Cardiac muscle cell (in vitro differentiated cells and primary cell): Measurements from ENCODE around the gene TRAPPC8. TPM values are rescaled to one million over a fixed set of nuclear protein-coding genes. Genes with fewer than 3 reads are reported as not detected.

Experiments used
- DNase-seq, 2 donors: peaks; one replicate each; pipeline versions ENCODE4 v3.0.0 to v3.0.0-alpha.2; 2010 to 2017; ENCODE audit warnings: low read depth in 1 of 2, low spot score in 1 of 2
- H3K27ac ChIP-seq: fragments of 200-600 bp; sonication (generic); 2 replicates; pipeline ENCODE4 v1.5.1; 2016
- H3K27me3 ChIP-seq: fragments of 200-600 bp; sonication (generic); 2 replicates; pipeline ENCODE4 v1.6.0; 2016; ENCODE audit warnings: control low read depth
- H3K36me3 ChIP-seq: fragments of 200-600 bp; sonication (generic); 2 replicates; pipeline ENCODE4 v1.5.1; 2016; ENCODE audit warnings: control low read depth
- H3K4me1 ChIP-seq: fragments of 200-600 bp; sonication (generic); 2 replicates; pipeline ENCODE4 v1.8.1; 2017; ENCODE audit warnings: low read depth, mild to moderate bottlenecking, mixed run types
- H3K4me3 ChIP-seq: fragments of 200-600 bp; sonication (generic); 2 replicates; pipeline ENCODE4 v1.5.1; 2016; ENCODE audit warnings: mild to moderate bottlenecking
- H3K9me3 ChIP-seq: fragments of 200-600 bp; sonication (generic); 2 replicates; pipeline ENCODE4 v1.5.1; 2017; ENCODE audit warnings: low read depth, mild to moderate bottlenecking, control low read depth
- CTCF ChIP-seq: IDR thresholded peaks from 2 replicates; pipeline ENCODE4 v1.5.1; 2012; ENCODE audit warnings: low read depth, mild to moderate bottlenecking, low read length
- polyA plus RNA-seq: library from polyadenylated mRNA; unstranded; fragments of >200 nt; fragmentation: Nextera tagmentation; extraction: Ambion mirVana; gene quantifications from 2 replicates; pipeline ENCODE4 v1.2.1, GENCODE V29; 2016
- total RNA-seq: library from RNA; depleted of rRNA; stranded (reverse); fragments of >200 nt; gene quantifications from 2 replicates; pipeline ENCODE4 v1.2.3, GENCODE V29; 2016

Gene TRAPPC8
- total and polyA plus RNA-seq, 2 experiments from 2014 or later, result 11.8 to 25.7 TPM

DNA sequence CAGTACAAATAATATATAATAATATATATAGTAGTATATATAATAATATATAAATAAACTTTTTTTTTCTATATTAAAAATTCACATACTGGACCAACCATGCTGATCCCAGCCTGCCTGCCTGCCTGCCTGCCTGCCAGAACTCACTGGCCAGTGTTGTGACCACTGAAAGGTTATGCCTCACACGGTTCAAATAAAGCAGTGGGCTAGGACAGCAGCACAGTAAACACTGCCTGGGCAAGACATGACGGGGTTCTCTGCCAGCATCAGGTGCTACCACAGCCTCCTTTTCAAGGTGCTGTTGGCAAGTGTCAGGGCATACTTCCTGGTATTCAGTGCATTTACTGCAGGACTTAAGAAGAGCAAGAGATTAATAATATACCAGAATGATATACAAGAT, 67.6 kb downstream of the TRAPPC8 start:
- H3K9me3 ChIP-seq, result no peaks in the 10 kb centered on the region
- no peaks in the 10 kb centered on the region for H3K4me1 ChIP-seq
- TF ChIP-seq CTCF, result no peak
- H3K27ac ChIP-seq, result peak overlapping the region; percentile 6
- no peak overlapping the region for H3K4me3 ChIP-seq
- H3K36me3 ChIP-seq, result peaks cover 26% of the 10 kb centered on the region
- DNase-seq, result no peak
- H3K27me3 ChIP-seq, result no peaks in the 10 kb centered on the region

GRCh38 chr18:31863103-31863502, 79.8 kb downstream of the TRAPPC8 start:
- Histone ChIP-seq H3K36me3 (peaks cover 21% of the 10 kb centered on the region), H3K9me3 (no peaks in the 10 kb centered on the region), H3K27me3 (no peaks in the 10 kb centered on the region), H3K4me1 (no peaks in the 10 kb centered on the region), H3K27ac (no peak overlapping the region), H3K4me3 (no peak overlapping the region)
- DNase-seq, result no peak
- no peak for TF ChIP-seq CTCF

DNA sequence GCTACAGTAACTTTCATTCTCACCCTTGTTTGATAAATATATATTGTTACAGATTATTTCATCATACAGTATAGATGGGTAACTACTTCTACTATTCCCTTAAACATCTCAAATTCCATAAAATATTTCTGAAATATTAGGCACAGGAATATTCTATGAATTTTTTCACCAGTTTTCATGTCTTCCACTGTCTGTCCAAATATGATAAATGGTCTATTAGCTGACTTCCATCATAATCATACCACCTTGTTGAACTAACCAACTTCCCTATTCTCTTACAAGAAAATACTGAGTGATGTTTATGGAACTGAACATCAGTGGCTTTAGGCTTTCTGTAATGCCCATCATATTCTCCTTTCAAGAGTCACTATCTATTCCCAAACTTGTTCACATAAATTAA, 82.4 kb downstream of the TRAPPC8 start:
- H3K36me3 ChIP-seq, result peaks cover 23% of the 10 kb centered on the region
- H3K4me1 ChIP-seq, result no peaks in the 10 kb centered on the region
- no peak for TF ChIP-seq CTCF
- no peaks in the 10 kb centered on the region for H3K9me3 ChIP-seq
- no peaks in the 10 kb centered on the region for H3K27me3 ChIP-seq
- no peak overlapping the region for H3K4me3 ChIP-seq
- DNase-seq, result no peak
- no peak overlapping the region for H3K27ac ChIP-seq

- Histone ChIP-seq H3K9me3 (no peaks in the 10 kb centered on the region), H3K4me1 (no peaks in the 10 kb centered on the region), H3K27me3 (no peaks in the 10 kb centered on the region), H3K4me3 (no peak overlapping the region), H3K27ac (no peak overlapping the region), H3K36me3 (peaks cover 39% of the 10 kb centered on the region)
- no peak for TF ChIP-seq CTCF
- no peak for DNase-seq
Measured at GRCh38 chr18:31857526-31858106, 85.3 kb downstream of the TRAPPC8 start.

GRCh38 chr18:31850844-31851243, 92.1 kb downstream of the TRAPPC8 start:
- DNase-seq, result no peak
- Histone ChIP-seq H3K9me3 (no peaks in the 10 kb centered on the region), H3K36me3 (peaks cover 59% of the 10 kb centered on the region), H3K4me1 (no peaks in the 10 kb centered on the region), H3K27me3 (no peaks in the 10 kb centered on the region), H3K4me3 (no peak overlapping the region), H3K27ac (no peak overlapping the region)
- TF ChIP-seq CTCF, result no peak
